Thymus (tissue), 11 donors: Measurements from ENCODE around the gene FAM53B. TPM values are rescaled to one million over a fixed set of nuclear protein-coding genes. Genes with fewer than 3 reads are reported as not detected.

Source experiments
- DNase-seq, 9 donors: peaks; one replicate each; pipeline ENCODE4 v3.0.0-alpha.2; 2013; ENCODE audit warnings: low spot score in 9 of 9, low read depth in 6 of 9, missing footprints in 1 of 9
- H3K27ac ChIP-seq, 2 donors: one replicate each; pipeline ENCODE4 v1.5.1; 2013; ENCODE audit warnings: control low read depth in 1 of 2, low read depth in 1 of 2, low read length in 1 of 2, mild to moderate bottlenecking in 1 of 2, moderate library complexity in 1 of 2
- H3K27me3 ChIP-seq, 2 donors: one replicate each; pipeline ENCODE4 v1.5.1; 2013; ENCODE audit warnings: low read length in 1 of 2; ENCODE audit not compliant: control insufficient read depth in 2 of 2, insufficient read depth in 1 of 2
- H3K36me3 ChIP-seq, 2 donors: one replicate each; pipeline ENCODE4 v1.5.1; 2013; ENCODE audit warnings: low read length in 1 of 2, mild to moderate bottlenecking in 1 of 2, moderate library complexity in 1 of 2; ENCODE audit not compliant: control insufficient read depth in 2 of 2, insufficient read depth in 2 of 2
- H3K4me1 ChIP-seq, 2 donors: one replicate each; pipeline ENCODE4 v1.5.1; 2013; ENCODE audit warnings: low read length in 2 of 2; ENCODE audit not compliant: control insufficient read depth in 2 of 2, insufficient read depth in 2 of 2
- H3K4me3 ChIP-seq, 2 donors: one replicate each; pipeline ENCODE4 v1.5.1; 2013; ENCODE audit warnings: low read length in 2 of 2, control low read depth in 1 of 2, mild to moderate bottlenecking in 1 of 2
- H3K9me3 ChIP-seq, 2 donors: one replicate each; pipeline ENCODE4 v1.5.1; 2013; ENCODE audit warnings: low read length in 1 of 2, mild to moderate bottlenecking in 1 of 2; ENCODE audit not compliant: control insufficient read depth in 2 of 2, insufficient read depth in 1 of 2
- WGBS: extraction: QIAGEN DNeasy Blood & Tissue Kit; methylation state at CpG from one replicate; pipeline ENCODE4 v1.1.7; 2013; 5-methylcytosine and 5-hydroxymethylcytosine counted together
- polyA plus RNA-seq: library from polyadenylated mRNA; stranded (reverse); fragments of 200-250 nt; gene quantifications from one replicate; pipeline ENCODE4 v1.2.3, GENCODE V29; 2013
- total RNA-seq: library from RNA; stranded (reverse); fragments of 120-200 nt; gene quantifications from one replicate; pipeline ENCODE4 v1.2.4, GENCODE V29; 2013
- donor health status: healthy.

The FAM53B gene
- total and polyA plus RNA-seq, 2 donors, result 46.2 to 57.6 TPM

DNA sequence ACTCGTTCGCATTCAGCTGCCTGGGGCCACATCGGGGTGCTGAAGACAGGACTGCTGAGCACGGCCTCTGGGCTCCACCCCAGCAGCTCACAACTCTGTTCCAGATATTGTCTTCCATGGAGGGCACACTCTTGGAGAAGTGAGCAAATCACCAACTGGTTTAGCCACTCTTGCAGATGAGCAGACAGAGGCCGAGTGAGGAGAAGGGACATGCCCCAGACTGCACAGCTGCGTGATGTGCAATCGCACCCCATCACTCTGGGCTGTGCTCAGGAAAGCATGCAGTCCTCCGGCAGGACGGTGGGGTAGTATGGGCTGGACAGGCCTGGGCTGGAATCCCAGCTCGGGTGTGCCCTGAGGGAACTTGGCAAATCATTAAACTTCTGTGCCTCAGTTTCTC lies 111.6 kb downstream of the FAM53B start:
- Histone ChIP-seq H3K4me1 (peaks cover 64 to 78% of the 10 kb centered on the region in 2 donors), H3K36me3 (peaks cover 15 to 30% of the 10 kb centered on the region in 2 donors), H3K9me3 (peaks cover 0 to 8% of the 10 kb centered on the region in 2 donors), H3K4me3 (no peak overlapping the region), H3K27me3 (no peaks in the 10 kb centered on the region), H3K27ac (peak overlapping the region; percentile 6 to 64)
- DNase-seq, result no peak
- WGBS, result 93% methylated on average over 10 of the region's 10 CpGs

DNA sequence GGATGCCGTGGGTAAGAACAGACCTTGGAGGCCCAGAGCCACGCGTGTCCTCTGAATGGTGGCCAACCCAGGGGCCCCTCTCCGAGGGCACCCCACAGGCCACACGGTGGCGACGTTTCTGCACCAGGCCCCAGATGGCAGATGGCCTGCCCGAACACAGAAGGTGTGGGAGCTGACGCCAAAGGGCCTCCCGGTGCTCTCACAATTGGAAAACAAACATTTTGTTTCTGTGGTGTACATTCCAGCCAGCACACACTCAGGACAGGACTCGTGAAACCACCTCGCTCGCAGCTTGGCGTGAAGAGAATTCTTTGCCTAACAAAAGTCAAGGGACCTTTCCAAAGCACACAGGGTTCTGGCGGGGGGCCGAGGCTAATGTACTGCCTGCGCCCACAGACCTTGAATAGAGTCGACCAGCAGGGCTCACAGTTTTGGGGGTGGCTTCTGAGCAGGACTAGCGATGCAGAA lies 112.1 kb downstream of the FAM53B start:
- no peak for DNase-seq
- peaks cover 15 to 30% of the 10 kb centered on the region in 2 donors for H3K36me3 ChIP-seq
- 79% methylated on average over 19 of the region's 19 CpGs for WGBS
- peak overlapping the region; percentile 16 to 50 for H3K27ac ChIP-seq
- no peaks in the 10 kb centered on the region for H3K27me3 ChIP-seq
- peaks cover 64 to 78% of the 10 kb centered on the region in 2 donors for H3K4me1 ChIP-seq
- no peak overlapping the region for H3K4me3 ChIP-seq
- peaks cover 0 to 6% of the 10 kb centered on the region in 2 donors for H3K9me3 ChIP-seq

DNA sequence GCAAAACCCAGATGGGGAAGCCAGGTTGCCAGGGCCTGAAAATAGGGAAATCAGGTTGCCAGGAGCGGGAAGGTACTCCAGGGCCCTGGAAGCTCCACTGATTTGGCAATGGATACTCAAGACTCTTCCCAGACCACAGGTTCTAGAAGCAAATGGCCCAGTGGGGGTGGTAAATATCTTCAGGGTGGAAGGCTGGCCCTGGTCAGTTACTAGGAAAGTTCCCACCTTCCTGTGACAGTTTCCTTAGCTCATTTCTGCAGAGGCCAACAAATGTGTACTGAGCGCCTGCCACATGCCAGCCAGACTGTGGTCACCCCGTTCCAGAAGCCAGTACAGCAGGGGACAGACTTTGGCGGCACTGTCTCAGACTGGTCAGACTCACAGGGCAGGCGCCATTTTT lies 113.6 kb downstream of the FAM53B start:
- no peak for DNase-seq
- Histone ChIP-seq H3K4me1 (peaks cover 74 to 78% of the 10 kb centered on the region in 2 donors), H3K36me3 (peaks cover 14 to 29% of the 10 kb centered on the region in 2 donors), H3K9me3 (peaks cover 0 to 6% of the 10 kb centered on the region in 2 donors), H3K4me3 (no peak overlapping the region), H3K27me3 (no peaks in the 10 kb centered on the region), H3K27ac (peak overlapping the region; percentile 39 to 46)
- 95% methylated on average over 5 of the region's 5 CpGs for WGBS

DNA sequence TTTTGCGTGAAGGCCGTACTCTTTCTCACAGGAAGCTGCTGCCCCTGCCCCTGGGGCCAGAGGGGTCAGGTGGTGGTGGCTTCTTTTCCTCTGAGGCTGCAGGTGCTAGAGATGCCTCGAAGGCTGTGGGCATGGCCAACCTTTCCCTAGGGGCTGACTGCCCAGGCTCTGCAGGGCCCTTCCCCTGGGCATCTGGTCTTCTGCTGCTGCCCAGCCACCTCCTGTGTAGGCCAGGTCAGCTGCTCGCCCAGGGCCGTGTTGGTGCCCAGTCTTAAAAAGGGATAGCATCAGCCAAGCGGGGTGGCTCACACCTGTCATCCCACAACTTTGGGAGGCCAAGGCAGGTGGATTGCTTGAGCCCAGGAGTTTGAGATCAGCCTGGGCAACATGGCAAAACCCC lies 114.3 kb downstream of the FAM53B start:
- H3K27me3 ChIP-seq, result no peaks in the 10 kb centered on the region
- H3K36me3 ChIP-seq, result peaks cover 10 to 27% of the 10 kb centered on the region in 2 donors
- WGBS, result 61% methylated on average over 6 of the region's 6 CpGs
- H3K4me1 ChIP-seq, result peaks cover 81 to 82% of the 10 kb centered on the region in 2 donors
- peak overlapping the region; percentile 25 to 71 for H3K27ac ChIP-seq
- H3K9me3 ChIP-seq, result peaks cover 0 to 6% of the 10 kb centered on the region in 2 donors
- no peak for DNase-seq
- no peak overlapping the region for H3K4me3 ChIP-seq

DNA sequence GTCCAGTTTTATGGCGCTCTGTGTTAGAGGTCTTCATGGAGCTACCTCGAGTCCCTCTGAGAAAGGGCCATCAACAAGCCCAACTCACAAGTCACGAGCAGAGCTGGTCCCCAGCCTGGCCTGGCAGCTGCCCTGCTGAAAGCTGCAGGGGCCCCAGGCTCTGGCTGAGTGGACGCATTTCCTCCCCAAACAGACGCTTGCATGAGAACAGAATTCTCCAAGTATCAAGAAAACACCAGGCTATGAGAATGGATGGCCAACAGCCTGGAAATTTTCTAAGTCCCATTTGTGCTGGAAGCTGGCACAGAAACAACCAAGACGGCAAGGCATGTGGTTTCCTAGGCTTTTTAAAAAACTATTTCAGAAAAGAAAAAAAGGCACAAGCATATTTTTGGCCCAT lies 114.8 kb downstream of the FAM53B start:
- H3K27ac ChIP-seq, result peak overlapping the region; percentile 52 to 71
- H3K9me3 ChIP-seq, result peaks cover 0 to 4% of the 10 kb centered on the region in 2 donors
- H3K27me3 ChIP-seq, result no peaks in the 10 kb centered on the region
- H3K4me3 ChIP-seq, result no peak overlapping the region
- H3K4me1 ChIP-seq, result peaks cover 86% of the 10 kb centered on the region in 2 donors
- H3K36me3 ChIP-seq, result peaks cover 10 to 26% of the 10 kb centered on the region in 2 donors
- WGBS, result 64% methylated on average over 6 of the region's 6 CpGs
- peak in 1 of 9 donors; percentile 40 for DNase-seq

DNA sequence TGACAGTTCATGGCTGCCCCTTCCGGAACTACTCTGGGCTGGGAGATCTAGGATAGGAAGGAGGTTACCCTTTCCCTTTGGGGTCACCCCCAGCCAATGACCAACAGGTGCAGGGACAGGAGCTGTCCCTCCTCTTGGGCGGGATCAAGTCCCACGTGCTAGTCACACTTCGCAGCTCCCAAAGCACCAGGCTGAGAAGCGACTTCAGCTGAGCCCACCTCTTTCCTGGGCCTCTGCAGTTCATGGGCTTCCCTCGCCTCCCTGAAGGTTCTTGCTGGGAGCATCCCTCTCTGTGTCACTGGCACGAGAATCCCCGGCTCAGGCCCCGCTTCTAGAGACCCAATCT lies 115.5 kb downstream of the FAM53B start:
- H3K9me3 ChIP-seq, result peaks cover 0 to 3% of the 10 kb centered on the region in 2 donors
- no peaks in the 10 kb centered on the region for H3K27me3 ChIP-seq
- 94% methylated on average over 9 of the region's 9 CpGs for WGBS
- peaks cover 13 to 24% of the 10 kb centered on the region in 2 donors for H3K36me3 ChIP-seq
- peaks cover 92 to 94% of the 10 kb centered on the region in 2 donors for H3K4me1 ChIP-seq
- no peak for DNase-seq
- peak overlapping the region; percentile 87 to 88 for H3K27ac ChIP-seq
- no peak overlapping the region for H3K4me3 ChIP-seq

DNA sequence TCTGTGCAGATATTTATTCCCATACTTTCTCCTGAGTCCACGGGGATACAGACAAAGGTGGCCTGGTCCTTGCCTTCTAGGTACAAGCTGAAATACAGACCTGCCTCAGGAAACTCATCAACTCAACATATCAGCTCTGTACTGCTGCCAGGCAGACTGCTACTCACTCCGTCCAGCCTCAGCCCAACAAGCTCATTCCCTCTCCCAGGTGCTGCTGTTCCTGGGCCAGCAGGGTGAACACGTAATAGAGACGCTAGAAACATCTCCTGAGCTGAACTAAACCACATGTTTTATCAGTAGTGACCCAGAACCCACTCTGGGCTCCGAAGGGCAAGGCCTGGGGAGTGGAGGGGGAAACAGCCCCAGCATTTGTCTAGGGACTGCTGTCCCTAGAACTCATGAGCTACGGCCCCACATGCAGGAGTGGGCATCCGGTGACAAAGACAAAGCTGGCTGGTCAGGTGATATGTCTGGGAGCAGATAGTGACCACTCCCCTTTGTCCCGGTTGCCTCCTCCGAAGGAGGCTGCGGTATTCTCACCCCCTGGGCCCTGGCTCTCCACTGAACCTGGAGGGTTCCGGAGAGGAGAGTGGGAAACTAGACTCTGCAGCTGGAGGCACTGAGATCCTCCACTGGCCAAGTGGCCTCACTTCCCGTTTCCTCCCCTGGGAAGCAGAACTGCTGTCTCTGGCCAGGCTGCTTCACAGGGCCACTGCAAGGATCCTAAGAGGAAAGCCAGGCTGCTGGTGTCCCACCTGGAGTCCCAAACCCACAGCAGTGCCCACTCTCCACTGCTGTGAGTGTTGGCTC lies 116.1 kb downstream of the FAM53B start:
- Histone ChIP-seq H3K27ac (peak overlapping the region; percentile 87 to 88), H3K4me3 (no peak overlapping the region), H3K4me1 (peaks cover 94 to 100% of the 10 kb centered on the region in 2 donors), H3K9me3 (peaks cover 0 to 3% of the 10 kb centered on the region in 2 donors), H3K36me3 (peaks cover 15 to 30% of the 10 kb centered on the region in 2 donors), H3K27me3 (no peaks in the 10 kb centered on the region)
- 64% methylated on average over 12 of the region's 12 CpGs for WGBS
- DNase-seq, result peak in 1 of 9 donors; percentile 39

DNA sequence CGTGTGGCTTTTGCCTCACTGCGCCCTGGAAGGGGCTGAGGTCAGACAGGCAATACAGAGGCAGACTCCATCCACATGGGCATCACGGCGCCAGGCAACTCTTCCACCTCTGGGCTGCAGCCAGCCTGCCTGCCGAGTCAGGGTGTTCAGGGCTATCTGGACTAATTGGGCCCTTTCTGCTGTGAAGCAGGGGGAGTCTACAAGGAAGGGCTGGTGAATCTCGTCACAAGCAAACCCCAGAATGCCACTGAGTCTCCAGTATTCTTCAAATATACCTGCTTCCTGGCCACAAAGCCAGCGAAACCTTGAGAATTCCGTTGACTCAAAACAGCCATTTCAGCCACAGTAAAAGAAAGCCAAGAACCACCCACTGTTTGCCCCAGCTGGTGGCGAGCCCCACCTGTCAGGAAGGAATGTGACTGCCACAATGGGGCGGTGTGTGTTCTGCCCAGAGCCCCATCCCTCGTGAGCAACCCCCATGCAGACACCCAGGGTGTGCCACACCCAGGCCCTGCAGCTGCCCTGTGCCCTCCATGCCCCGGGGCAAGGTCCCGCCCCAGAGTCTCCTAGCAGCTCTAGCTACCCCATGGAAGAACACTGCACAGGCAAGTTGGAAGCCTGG lies 117.3 kb downstream of the FAM53B start:
- peak in 4 of 9 donors; percentile 68 to 88 (median 72) for DNase-seq
- Histone ChIP-seq H3K4me1 (peaks cover 93 to 100% of the 10 kb centered on the region in 2 donors), H3K27me3 (no peaks in the 10 kb centered on the region), H3K9me3 (peaks cover 0 to 3% of the 10 kb centered on the region in 2 donors), H3K4me3 (peak overlapping the region in 1 of 2 donors; percentile 14), H3K36me3 (peaks cover 21 to 33% of the 10 kb centered on the region in 2 donors), H3K27ac (peak overlapping the region; percentile 87 to 88)
- 14% methylated on average over 13 of the region's 13 CpGs for WGBS

DNA sequence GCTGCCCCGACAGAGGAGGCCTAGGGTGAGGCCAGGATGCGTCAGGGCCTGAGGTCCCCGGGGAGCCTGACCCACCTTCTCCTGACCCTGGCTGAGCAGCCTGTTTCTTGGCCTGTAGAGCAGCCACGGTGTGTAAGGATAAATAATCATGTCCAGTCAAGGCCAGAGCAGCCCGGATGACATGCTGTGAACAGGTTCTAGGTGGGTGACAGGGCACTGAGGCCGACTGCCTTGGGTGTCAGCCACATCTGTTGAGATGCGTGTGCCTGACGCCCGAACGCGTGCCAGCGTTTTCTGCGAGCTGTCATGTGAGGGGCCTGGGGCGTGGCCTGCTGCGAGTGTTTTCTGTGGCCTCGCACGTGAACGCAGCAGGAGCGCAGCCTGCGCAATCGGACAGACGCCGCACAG lies 118.3 kb downstream of the FAM53B start:
- peak in 1 of 9 donors; percentile 25 for DNase-seq
- H3K27ac ChIP-seq, result peak overlapping the region; percentile 87 to 88
- peaks cover 0 to 3% of the 10 kb centered on the region in 2 donors for H3K9me3 ChIP-seq
- peaks cover 30 to 41% of the 10 kb centered on the region in 2 donors for H3K36me3 ChIP-seq
- 91% methylated on average over 23 of the region's 23 CpGs for WGBS
- H3K4me1 ChIP-seq, result peaks cover 94 to 100% of the 10 kb centered on the region in 2 donors
- no peaks in the 10 kb centered on the region for H3K27me3 ChIP-seq
- H3K4me3 ChIP-seq, result no peak overlapping the region
